Astrocyte (in vitro differentiated cells and primary cell): ENCODE results near the gene BACH2. TPM values are rescaled to one million over a fixed set of nuclear protein-coding genes. Genes with fewer than 3 reads are reported as not detected.

Experiments used
- DNase-seq: peaks from one replicate; pipeline ENCODE4 v3.0.0-alpha.2; 2010; ENCODE audit warnings: low read depth
- FAIRE-seq: peaks from 2 replicates; lab custom pipeline; 2011; peaks lifted over from hg19 to GRCh38; lab: Jason Lieb, UNC
- H2AFZ ChIP-seq: 2 replicates; pipeline ENCODE4 v1.6.0; 2012; ENCODE audit warnings: low read depth, low read length, inconsistent platforms
- H3K27ac ChIP-seq: 2 replicates; pipeline ENCODE4 v1.5.1; 2011; ENCODE audit warnings: low read depth, low read length, inconsistent platforms
- H3K27me3 ChIP-seq: 2 replicates; pipeline ENCODE4 v1.6.0; 2011; ENCODE audit warnings: low read length, inconsistent platforms; ENCODE audit not compliant: insufficient read depth
- H3K36me3 ChIP-seq: 2 replicates; pipeline ENCODE4 v1.5.1; 2011; ENCODE audit warnings: low read length, inconsistent platforms; ENCODE audit not compliant: insufficient read depth
- H3K4me1 ChIP-seq: 2 replicates; pipeline ENCODE4 v1.5.1; 2011; ENCODE audit warnings: low read length, inconsistent platforms; ENCODE audit not compliant: insufficient read depth
- H3K4me2 ChIP-seq: 2 replicates; pipeline ENCODE4 v1.6.0; 2012; ENCODE audit warnings: low read length, inconsistent platforms
- H3K4me3 ChIP-seq: 2 replicates; pipeline ENCODE4 v1.5.1; 2011; ENCODE audit warnings: low read depth, mild to moderate bottlenecking, low read length, inconsistent platforms; ENCODE audit not compliant: insufficient read depth
- H3K79me2 ChIP-seq: 2 replicates; pipeline ENCODE4 v1.6.0; 2012; ENCODE audit warnings: mild to moderate bottlenecking, low read length, inconsistent platforms; ENCODE audit not compliant: insufficient read depth
- H3K9ac ChIP-seq: 2 replicates; pipeline ENCODE4 v1.6.0; 2012; ENCODE audit warnings: mild to moderate bottlenecking, low read length, inconsistent platforms
- H3K9me3 ChIP-seq: 2 replicates; pipeline ENCODE4 v1.5.1; 2012; ENCODE audit warnings: low read depth, mild to moderate bottlenecking, low read length, inconsistent platforms; ENCODE audit not compliant: insufficient read depth
- H4K20me1 ChIP-seq: 2 replicates; pipeline ENCODE4 v1.6.0; 2012; ENCODE audit warnings: low read length, inconsistent platforms; ENCODE audit not compliant: insufficient read depth
- H3K27ac Mint-ChIP-seq: one replicate; pipeline ENCODE4 v1.8.0; 2021; ENCODE audit warnings: mild to moderate bottlenecking, mixed read lengths; ENCODE audit not compliant: unreplicated experiment
- H3K27me3 Mint-ChIP-seq: one replicate; pipeline ENCODE4 v1.8.0; 2021; ENCODE audit warnings: low read depth, mixed read lengths; ENCODE audit not compliant: unreplicated experiment
- H3K36me3 Mint-ChIP-seq: one replicate; pipeline ENCODE4 v1.8.0; 2021; ENCODE audit warnings: low read depth, mixed read lengths; ENCODE audit not compliant: unreplicated experiment
- H3K4me1 Mint-ChIP-seq: one replicate; pipeline ENCODE4 v1.8.0; 2021; ENCODE audit warnings: low read depth, mixed read lengths; ENCODE audit not compliant: unreplicated experiment
- H3K4me3 Mint-ChIP-seq: one replicate; pipeline ENCODE4 v1.8.0; 2021; ENCODE audit warnings: mild to moderate bottlenecking, moderate library complexity, mixed read lengths; ENCODE audit not compliant: unreplicated experiment
- H3K9me3 Mint-ChIP-seq: one replicate; pipeline ENCODE4 v1.8.0; 2021; ENCODE audit warnings: mild to moderate bottlenecking, mixed read lengths; ENCODE audit not compliant: unreplicated experiment
- CTCF ChIP-seq: IDR thresholded peaks from 2 replicates; pipeline ENCODE4 v1.5.1; 2011; ENCODE audit warnings: low read depth, mild to moderate bottlenecking, inconsistent platforms, low read length, moderate library complexity; ENCODE audit not compliant: insufficient read depth
- EZH2 ChIP-seq: IDR thresholded peaks from 2 replicates; pipeline ENCODE4 v1.6.1; 2012; ENCODE audit warnings: mild to moderate bottlenecking, low read length, inconsistent platforms; ENCODE audit not compliant: insufficient read depth
- total RNA-seq: library from RNA; stranded (reverse); gene quantifications from 2 replicates; pipeline ENCODE4 v1.2.1, GENCODE V29; 2021

BACH2 gene
- total RNA-seq, 1 donor from 2014 or later, result 17.5 TPM

- Mint-ChIP-seq H3K9me3 (no peaks in the 10 kb centered on the region), H3K4me1 (peaks cover 17% of the 10 kb centered on the region), H3K36me3 (peaks cover 3% of the 10 kb centered on the region), H3K4me3 (no peak overlapping the region), H3K27ac (peak overlapping the region; percentile 38), H3K27me3 (no peaks in the 10 kb centered on the region)
- no peak for TF ChIP-seq CTCF
- no peak for TF ChIP-seq EZH2
- H3K4me3 ChIP-seq, result no peak overlapping the region
- H3K27me3 ChIP-seq, result no peaks in the 10 kb centered on the region
- no peak for DNase-seq
- no peaks in the 10 kb centered on the region for H3K36me3 ChIP-seq
- no peaks in the 10 kb centered on the region for H4K20me1 ChIP-seq
- no peak overlapping the region for H3K9ac ChIP-seq
- no peak overlapping the region for H3K27ac ChIP-seq
- H3K4me2 ChIP-seq, result peak overlapping the region; percentile 16
- no peaks in the 10 kb centered on the region for H3K9me3 ChIP-seq
- no peak overlapping the region for H2AFZ ChIP-seq
- FAIRE-seq, result no peak
- H3K4me1 ChIP-seq, result no peaks in the 10 kb centered on the region
- H3K79me2 ChIP-seq, result no peaks in the 10 kb centered on the region
Observed at GRCh38 chr6:90080876-90081481, 215.7 kb downstream of the BACH2 start.

- Histone ChIP-seq H3K4me3 (no peak overlapping the region), H3K4me1 (no peaks in the 10 kb centered on the region), H3K27ac (no peak overlapping the region), H3K36me3 (no peaks in the 10 kb centered on the region), H3K4me2 (no peak overlapping the region), H3K27me3 (no peaks in the 10 kb centered on the region), H2AFZ (no peak overlapping the region), H4K20me1 (no peaks in the 10 kb centered on the region), H3K79me2 (no peaks in the 10 kb centered on the region), H3K9me3 (no peaks in the 10 kb centered on the region), H3K9ac (no peak overlapping the region)
- Mint-ChIP-seq H3K27ac (no peak overlapping the region), H3K9me3 (no peaks in the 10 kb centered on the region), H3K36me3 (peaks cover 3% of the 10 kb centered on the region), H3K4me3 (no peak overlapping the region), H3K4me1 (peaks cover 17% of the 10 kb centered on the region), H3K27me3 (no peaks in the 10 kb centered on the region)
- FAIRE-seq, result no peak
- TF ChIP-seq EZH2 (no peak), CTCF (no peak)
- no peak for DNase-seq
Observed at GRCh38 chr6:90079560-90080490, 216.8 kb downstream of the BACH2 start.
